Measurements from ENCODE around the gene KDM8. TPM values are rescaled to one million over a fixed set of nuclear protein-coding genes. Genes with fewer than 3 reads are reported as not detected.

Gene KDM8
- total RNA-seq, 1 experiment from 2014 or later = 10.9 TPM

- no peak for TF ChIP-seq ZNF263 (CRISPR knock-in tag; IDR thresholded peaks at IDR 0.05; ENCODE audit: low read depth)
- TF ChIP-seq ZNF121 (CRISPR knock-in tag; IDR thresholded peaks at IDR 0.05) = no peak
- no peak for TF ChIP-seq TCF7 (CRISPR knock-in tag; IDR thresholded peaks at IDR 0.05; ENCODE audit: low read depth)
- TF ChIP-seq ERG (CRISPR knock-in tag; IDR thresholded peaks at IDR 0.05) = no peak
Observed at GRCh38 chr16:27188633-27189032, 14.7 kb upstream of the KDM8 start (continued).

- Mint-ChIP-seq H3K9me3 (no peaks in the 10 kb centered on the region), H3K36me3 (no peaks in the 10 kb centered on the region), H3K27ac (no peak overlapping the region), H3K4me3 (no peak overlapping the region), H3K4me1 (no peaks in the 10 kb centered on the region; the same call in 1 of the 2 replicates), H3K27me3 (ENCODE audit: low read depth) (no peaks in the 10 kb centered on the region; the same call in 1 of the 2 replicates)
- CTCF ChIA-PET = interaction anchor here (0.6 to 4.2 kb wide), 4 partner anchors 8 to 178 kb away, joined by 3 to 30 read pairs (median 8); no protein-coding TSS in a partner anchor
- no peak for TF ChIP-seq USF2 (CRISPR knock-in tag; IDR thresholded peaks at IDR 0.05)
- no peak for TF ChIP-seq NFYB (CRISPR knock-in tag; conservative IDR thresholded peaks at IDR 0.05; ENCODE audit: low read depth)
- TF ChIP-seq ZMAT4 (CRISPR knock-in tag; IDR thresholded peaks at IDR 0.05) = no peak
- TF ChIP-seq IRF1 (CRISPR knock-in tag; IDR thresholded peaks at IDR 0.05) = no peak
- TF ChIP-seq FOXK1 (CRISPR knock-in tag; IDR thresholded peaks at IDR 0.05) = no peak
- no peak for TF ChIP-seq GABPB1 (CRISPR knock-in tag; IDR thresholded peaks at IDR 0.05)
- no peak for TF ChIP-seq SMAD4 (CRISPR knock-in tag; IDR thresholded peaks at IDR 0.05)
- no peak for TF ChIP-seq GTF2I (CRISPR knock-in tag; conservative IDR thresholded peaks at IDR 0.05)
- no peak for TF ChIP-seq FOXJ3 (CRISPR knock-in tag; IDR thresholded peaks at IDR 0.05; ENCODE audit: borderline replicate concordance)
- POLR2A ChIA-PET = no interaction called here
- DNase-seq (ENCODE audit: low spot score) (peak; percentile 50), ATAC-seq (peak; percentile 77)
Observed at GRCh38 chr16:27189335-27189972, 13.9 kb upstream of the KDM8 start.

GRCh38 chr16:27190316-27190871 lies 12.9 kb upstream of the KDM8 start:
- ChIA-PET CTCF (interaction anchor here (2.0 to 4.2 kb wide), 3 partner anchors 9 to 177 kb away, joined by 6 to 30 read pairs (median 11); no protein-coding TSS in a partner anchor), POLR2A (interaction anchor here (0.7 kb wide), 1 partner anchor 30 kb away, joined by 3 read pairs; no protein-coding TSS in a partner anchor)
- Mint-ChIP-seq H3K9me3 (peaks cover 9% of the 10 kb centered on the region; the same call in 1 of the 2 replicates), H3K27me3 (ENCODE audit: low read depth) (peaks cover 4% of the 10 kb centered on the region; the same call in 1 of the 2 replicates), H3K27ac (no peak overlapping the region), H3K36me3 (no peaks in the 10 kb centered on the region), H3K4me3 (no peak overlapping the region), H3K4me1 (no peaks in the 10 kb centered on the region; the same call in 1 of the 2 replicates)
- DNase-seq (ENCODE audit: low spot score) (no peak), ATAC-seq (no peak)
- TF ChIP-seq EMX1 (CRISPR knock-in tag; IDR thresholded peaks at IDR 0.05) = no peak
- no peak for TF ChIP-seq HMGA2 (CRISPR knock-in tag; IDR thresholded peaks at IDR 0.05)

- ChIA-PET CTCF (interaction anchor here (2.6 to 5.7 kb wide), 3 partner anchors 10 to 12 kb away, joined by 11 to 43 read pairs (median 30); no protein-coding TSS in a partner anchor), POLR2A (interaction anchor here (0.7 kb wide), 1 partner anchor 29 kb away, joined by 3 read pairs; no protein-coding TSS in a partner anchor)
- peaks cover 4% of the 10 kb centered on the region; the same call in 1 of the 2 replicates for H3K27me3 Mint-ChIP-seq (ENCODE audit: low read depth)
- H3K4me3 Mint-ChIP-seq = no peak overlapping the region
- H3K9me3 Mint-ChIP-seq = peaks cover 9% of the 10 kb centered on the region; the same call in 1 of the 2 replicates
- no peak for DNase-seq (ENCODE audit: low spot score)
- ATAC-seq = no peak
- H3K36me3 Mint-ChIP-seq = no peaks in the 10 kb centered on the region
- H3K27ac Mint-ChIP-seq = no peak overlapping the region
- no peaks in the 10 kb centered on the region; the same call in 1 of the 2 replicates for H3K4me1 Mint-ChIP-seq
- TF ChIP-seq SMAD4 (CRISPR knock-in tag; IDR thresholded peaks at IDR 0.05) (no peak), CREM (CRISPR knock-in tag; IDR thresholded peaks at IDR 0.05) (no peak), FOXP1 (CRISPR knock-in tag; IDR thresholded peaks at IDR 0.05; ENCODE audit: borderline replicate concordance) (no peak), ZNF512 (CRISPR knock-in tag; IDR thresholded peaks at IDR 0.05; ENCODE audit: borderline replicate concordance) (no peak), GTF2I (CRISPR knock-in tag; conservative IDR thresholded peaks at IDR 0.05) (no peak), FOXP4 (CRISPR knock-in tag; IDR thresholded peaks at IDR 0.05) (no peak), E2F1 (CRISPR knock-in tag; IDR thresholded peaks at IDR 0.05) (no peak)
Observed at GRCh38 chr16:27191352-27191924, 11.9 kb upstream of the KDM8 start.
